Measurements from ENCODE around the gene IFIT2.

IFIT2 gene

GRCh38 chr10:89357096-89357495 lies 55.2 kb downstream of the IFIT2 start:
- no peak overlapping the region for H3K27ac ChIP-seq (ENCODE audit: low read length)
- no peaks in the 10 kb centered on the region for H3K9me3 ChIP-seq (ENCODE audit: control insufficient read depth, low read depth, low read length)
- no peak overlapping the region for H3K4me3 ChIP-seq (ENCODE audit: low read length)
- no peaks in the 10 kb centered on the region for H3K36me3 ChIP-seq (ENCODE audit: control insufficient read depth, low read depth, low read length)
- no peaks in the 10 kb centered on the region for H3K27me3 ChIP-seq (ENCODE audit: control insufficient read depth, insufficient read depth, low read length)
- H3K9ac ChIP-seq (ENCODE audit: low read length), result no peak overlapping the region
- H3K4me1 ChIP-seq (ENCODE audit: control insufficient read depth, low read depth, low read length), result peaks cover 7% of the 10 kb centered on the region

DNA sequence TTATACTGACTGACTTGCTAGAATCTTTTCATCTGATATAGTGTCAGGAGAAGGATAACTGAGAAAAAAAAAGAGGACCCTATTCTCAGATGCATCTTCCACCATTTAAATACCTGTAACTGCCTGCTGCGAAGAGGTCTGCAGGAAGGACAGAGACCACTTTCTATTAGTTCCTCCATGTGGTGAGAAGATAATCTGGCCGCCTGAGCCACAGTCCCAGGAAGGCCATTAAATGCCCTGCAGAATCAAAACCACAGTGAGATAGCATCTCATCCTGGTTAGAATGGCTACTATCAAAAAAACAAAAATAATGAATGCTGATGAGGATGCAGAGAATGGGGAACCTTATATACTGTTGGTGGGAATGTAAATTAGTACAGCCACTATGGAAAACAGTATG lies 56.1 kb downstream of the IFIT2 start:
- Histone ChIP-seq H3K36me3 (ENCODE audit: control insufficient read depth, low read depth, low read length) (no peaks in the 10 kb centered on the region), H3K4me1 (ENCODE audit: control insufficient read depth, low read depth, low read length) (peaks cover 5% of the 10 kb centered on the region), H3K9ac (ENCODE audit: low read length) (no peak overlapping the region), H3K27ac (ENCODE audit: low read length) (no peak overlapping the region), H3K9me3 (ENCODE audit: control insufficient read depth, low read depth, low read length) (no peaks in the 10 kb centered on the region), H3K4me3 (ENCODE audit: low read length) (no peak overlapping the region), H3K27me3 (ENCODE audit: control insufficient read depth, insufficient read depth, low read length) (no peaks in the 10 kb centered on the region)

All from iPS-18a (cell line).